ENCODE data around the gene ALAS1. TPM values are rescaled to one million over a fixed set of nuclear protein-coding genes. Genes with fewer than 3 reads are reported as not detected.

Gene ALAS1
- total and polyA plus RNA-seq, 2 of the 13 experiments (the other 11 are each of a cell fraction or from before 2014, with no cell fraction given) = 36.0 to 43.2 TPM

GRCh38 chr3:52238193-52238760 is 40.3 kb downstream of the ALAS1 start (continued):
- peak; percentile 91 for TF ChIP-seq HNF4A (CRISPR knock-in tag; IDR thresholded peaks at IDR 0.05)
- no peak for TF ChIP-seq GMEB2 (CRISPR knock-in tag; IDR thresholded peaks at IDR 0.05; ENCODE audit: low read depth)
- TF ChIP-seq PPARG (CRISPR knock-in tag; conservative IDR thresholded peaks at IDR 0.05) = peak; percentile 86
- TF ChIP-seq ZNF24 (IDR thresholded peaks at IDR 0.05) = no peak
- TF ChIP-seq ZHX2 (IDR thresholded peaks at IDR 0.05; ENCODE audit: low read depth) = 0 out of 2 replicates have a peak, but pooled peaks have one; percentile 9
- TF ChIP-seq ZHX2 (CRISPR knock-in tag; IDR thresholded peaks at IDR 0.05; ENCODE audit: borderline replicate concordance) = no peak
- no peak for TF ChIP-seq ZNF337 (CRISPR knock-in tag; IDR thresholded peaks at IDR 0.05; ENCODE audit: borderline replicate concordance, low read depth)
- TF ChIP-seq FOXA1 (IDR thresholded peaks at IDR 0.05) = no peak
- TF ChIP-seq FOXA1 (CRISPR knock-in tag; IDR thresholded peaks at IDR 0.05) = peak; percentile 37; the same call in 1 of the 2 replicates
- peak; percentile 85 for TF ChIP-seq ZNF772 (CRISPR knock-in tag; IDR thresholded peaks at IDR 0.05)
- peak; percentile 71; the same call in 1 of the 2 replicates for TF ChIP-seq ISL2 (CRISPR knock-in tag; IDR thresholded peaks at IDR 0.05)
- TF ChIP-seq NR2F2 (IDR thresholded peaks at IDR 0.05; ENCODE audit: borderline replicate concordance, low read depth) = peak; percentile 97
- no peak for TF ChIP-seq ZNF782 (CRISPR knock-in tag; IDR thresholded peaks at IDR 0.05; ENCODE audit: borderline replicate concordance)
- TF ChIP-seq ZNF280B (CRISPR knock-in tag; IDR thresholded peaks at IDR 0.05; ENCODE audit: borderline replicate concordance) = no peak
- peak; percentile 69 for TF ChIP-seq SALL1 (CRISPR knock-in tag; IDR thresholded peaks at IDR 0.05)
- TF ChIP-seq, protein P1, sequence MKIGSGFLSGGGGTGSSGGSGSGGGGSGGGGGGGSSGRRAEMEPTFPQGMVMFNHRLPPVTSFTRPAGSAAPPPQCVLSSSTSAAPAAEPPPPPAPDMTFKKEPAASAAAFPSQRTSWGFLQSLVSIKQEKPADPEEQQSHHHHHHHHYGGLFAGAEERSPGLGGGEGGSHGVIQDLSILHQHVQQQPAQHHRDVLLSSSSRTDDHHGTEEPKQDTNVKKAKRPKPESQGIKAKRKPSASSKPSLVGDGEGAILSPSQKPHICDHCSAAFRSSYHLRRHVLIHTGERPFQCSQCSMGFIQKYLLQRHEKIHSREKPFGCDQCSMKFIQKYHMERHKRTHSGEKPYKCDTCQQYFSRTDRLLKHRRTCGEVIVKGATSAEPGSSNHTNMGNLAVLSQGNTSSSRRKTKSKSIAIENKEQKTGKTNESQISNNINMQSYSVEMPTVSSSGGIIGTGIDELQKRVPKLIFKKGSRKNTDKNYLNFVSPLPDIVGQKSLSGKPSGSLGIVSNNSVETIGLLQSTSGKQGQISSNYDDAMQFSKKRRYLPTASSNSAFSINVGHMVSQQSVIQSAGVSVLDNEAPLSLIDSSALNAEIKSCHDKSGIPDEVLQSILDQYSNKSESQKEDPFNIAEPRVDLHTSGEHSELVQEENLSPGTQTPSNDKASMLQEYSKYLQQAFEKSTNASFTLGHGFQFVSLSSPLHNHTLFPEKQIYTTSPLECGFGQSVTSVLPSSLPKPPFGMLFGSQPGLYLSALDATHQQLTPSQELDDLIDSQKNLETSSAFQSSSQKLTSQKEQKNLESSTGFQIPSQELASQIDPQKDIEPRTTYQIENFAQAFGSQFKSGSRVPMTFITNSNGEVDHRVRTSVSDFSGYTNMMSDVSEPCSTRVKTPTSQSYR (CRISPR knock-in tag; IDR thresholded peaks at IDR 0.05; ENCODE audit: borderline replicate concordance) = peak; percentile 12; the same call in 1 of the 2 replicates
- TF ChIP-seq NR2C2 (CRISPR knock-in tag; IDR thresholded peaks at IDR 0.05; ENCODE audit: borderline replicate concordance) = peak; percentile 98
- no peak for TF ChIP-seq MZF1 (CRISPR knock-in tag; IDR thresholded peaks at IDR 0.05; ENCODE audit: borderline replicate concordance)

All from HepG2 (cell line).